T follicular helper cell (primary cell): ENCODE measurements around the gene CELF4.

Experiments
- DNase-seq: peaks from one replicate; pipeline ENCODE4 v3.0.0-alpha.2; 2020; ENCODE audit warnings: low read depth

The CELF4 gene

DNA sequence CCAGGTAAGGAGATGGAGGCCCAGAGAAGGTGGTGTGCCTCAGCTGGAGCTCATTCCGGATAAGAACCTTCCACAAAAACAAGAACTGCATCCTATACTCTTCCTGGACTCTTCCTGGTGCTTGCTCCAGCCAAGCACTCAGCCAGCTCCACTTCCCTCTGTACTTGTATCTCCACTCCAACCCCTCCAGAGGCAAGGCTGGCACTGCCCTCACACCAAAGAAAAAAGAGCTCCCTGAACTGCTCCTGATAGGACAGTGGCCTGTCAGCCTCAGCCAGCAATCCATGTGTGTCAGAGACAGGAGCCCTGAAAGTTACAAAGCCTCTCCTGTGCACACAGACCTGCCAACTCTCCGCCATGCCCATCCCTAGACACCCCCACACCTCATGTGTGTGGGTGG, 248.1 kb downstream of the CELF4 start:
- DNase-seq = no peak

- no peak for DNase-seq
These were observed 249.1 kb downstream of the CELF4 start for GRCh38 chr18:37316468-37316867.

DNA sequence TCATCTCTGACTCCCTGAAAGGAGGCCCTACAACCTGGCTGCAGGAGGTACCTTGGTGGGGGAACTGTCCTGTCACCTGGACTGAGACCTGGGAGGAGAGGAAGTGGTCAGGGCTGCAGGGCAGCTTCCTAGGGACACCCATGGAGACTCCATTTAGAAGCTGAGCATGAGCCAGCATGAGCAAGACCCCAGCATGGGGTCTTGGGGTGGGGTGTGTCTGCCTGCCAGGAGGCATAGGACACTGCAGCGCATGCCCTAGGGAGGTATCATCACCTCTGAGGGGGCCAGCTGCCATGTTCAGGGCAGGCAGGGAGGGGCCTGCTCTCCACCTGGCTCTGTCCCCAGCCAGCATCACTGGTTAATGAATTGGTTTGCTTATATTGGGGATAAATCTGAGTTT, 249.7 kb downstream of the CELF4 start:
- DNase-seq = no peak

GRCh38 chr18:37314534-37314933, 251.1 kb downstream of the CELF4 start:
- no peak for DNase-seq

DNA sequence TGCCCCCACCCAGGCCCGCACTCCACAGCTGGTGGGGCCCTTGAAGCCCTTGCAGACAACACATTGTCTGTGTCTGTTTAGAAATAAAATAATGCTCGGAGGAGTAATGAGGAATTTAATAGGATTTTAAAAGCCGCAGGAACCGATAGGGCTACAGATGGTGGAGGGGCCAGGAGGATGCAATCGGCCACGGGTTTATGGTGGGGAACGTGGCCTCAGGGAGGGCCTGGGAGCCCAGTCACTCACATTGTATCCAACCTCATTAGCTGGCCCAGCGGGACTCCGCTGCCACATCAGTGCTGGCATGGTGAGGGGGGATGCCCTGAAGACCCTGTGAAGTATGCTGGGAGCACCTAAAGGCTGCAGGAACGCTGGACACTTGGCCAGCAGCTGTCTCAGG, 252.0 kb downstream of the CELF4 start:
- no peak for DNase-seq

DNA sequence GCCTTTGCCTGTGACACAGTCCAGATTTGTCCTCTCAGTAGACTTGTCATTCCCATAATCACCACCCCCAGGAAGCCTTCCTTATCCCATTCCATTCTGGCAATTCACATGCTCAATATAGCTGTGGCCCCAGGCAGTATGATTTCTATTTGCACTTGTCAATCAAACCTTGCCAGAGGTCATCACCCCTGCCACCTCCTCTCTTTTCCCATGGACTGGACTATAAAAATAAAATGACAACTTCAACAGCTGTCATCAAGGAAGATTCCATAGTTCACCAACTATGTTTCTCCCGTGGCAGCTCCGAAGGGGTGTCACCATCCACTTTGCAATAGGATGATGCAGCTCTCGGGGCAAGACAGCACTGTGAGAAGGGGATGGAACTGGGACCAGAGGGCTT, 255.7 kb downstream of the CELF4 start:
- DNase-seq = no peak

DNA sequence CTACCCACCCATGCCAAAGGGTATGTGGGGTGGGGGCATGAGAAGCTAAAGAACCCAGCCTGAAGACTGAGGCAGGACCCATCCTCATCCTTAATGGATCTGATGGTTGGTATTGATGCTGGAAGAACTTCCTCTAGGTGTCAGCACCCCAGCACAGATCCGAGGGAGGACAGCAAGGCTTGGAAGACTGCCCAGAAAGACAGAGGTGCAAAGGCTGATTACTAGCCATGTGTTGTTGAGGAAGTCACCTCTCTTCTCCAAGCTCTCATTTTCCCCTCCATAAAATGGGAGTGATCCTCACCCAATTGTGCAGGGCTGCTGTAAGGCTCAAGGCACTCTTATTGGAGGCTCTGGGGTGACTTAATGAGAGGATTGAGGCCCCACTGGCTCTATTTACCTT, 256.5 kb downstream of the CELF4 start:
- no peak for DNase-seq

GRCh38 chr18:37307181-37307580, 258.4 kb downstream of the CELF4 start:
- no peak for DNase-seq

GRCh38 chr18:37306432-37306831, 259.2 kb downstream of the CELF4 start:
- no peak for DNase-seq

DNA sequence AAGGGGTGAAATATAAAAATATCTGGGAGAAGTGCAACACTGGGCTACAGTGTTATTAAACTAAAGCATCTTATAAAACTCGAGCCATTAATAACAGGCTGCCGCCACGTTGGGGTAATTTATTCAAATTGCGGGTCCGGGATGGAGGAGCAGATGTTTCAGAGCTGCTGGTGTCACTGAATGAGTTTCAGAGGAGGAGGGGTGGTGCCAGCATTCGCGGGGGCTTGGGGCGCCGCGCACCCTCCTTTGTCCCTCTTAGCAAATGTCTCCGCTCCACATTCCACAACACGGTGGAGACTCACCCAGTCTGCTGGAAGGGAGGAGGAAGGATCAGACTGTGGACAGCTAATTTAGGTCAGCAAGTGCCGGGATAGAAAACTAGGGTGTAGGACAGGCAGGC, 260.5 kb downstream of the CELF4 start:
- DNase-seq = no peak

GRCh38 chr18:37304012-37304680, 261.5 kb downstream of the CELF4 start:
- no peak for DNase-seq

- DNase-seq = no peak
These were observed 262.6 kb downstream of the CELF4 start for GRCh38 chr18:37303009-37303408.

GRCh38 chr18:37302519-37302918, 263.1 kb downstream of the CELF4 start:
- no peak for DNase-seq

- no peak for DNase-seq
These were observed 265.9 kb downstream of the CELF4 start for GRCh38 chr18:37299471-37300304.

DNA sequence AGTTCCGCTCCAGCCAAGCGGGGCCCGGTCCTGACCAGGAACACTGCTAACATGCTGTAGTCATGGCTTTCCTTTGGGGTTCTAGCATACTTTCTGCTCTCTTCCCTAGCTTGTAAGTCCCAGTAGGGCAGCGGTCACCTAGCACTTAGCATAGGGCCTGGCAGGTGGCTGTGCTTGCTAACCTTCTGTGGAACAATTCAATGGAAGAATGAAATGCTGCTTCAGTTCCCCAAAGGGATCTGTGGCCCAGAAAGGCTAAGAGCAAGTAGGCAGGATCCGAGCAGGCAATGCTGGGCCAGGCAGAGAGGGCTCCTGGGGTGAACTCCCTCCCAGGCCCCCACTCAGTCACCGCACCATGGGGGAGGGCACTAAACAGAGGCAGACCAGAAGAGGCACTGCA, 266.8 kb downstream of the CELF4 start:
- no peak for DNase-seq

GRCh38 chr18:37297106-37297505, 268.5 kb downstream of the CELF4 start:
- no peak for DNase-seq

DNA sequence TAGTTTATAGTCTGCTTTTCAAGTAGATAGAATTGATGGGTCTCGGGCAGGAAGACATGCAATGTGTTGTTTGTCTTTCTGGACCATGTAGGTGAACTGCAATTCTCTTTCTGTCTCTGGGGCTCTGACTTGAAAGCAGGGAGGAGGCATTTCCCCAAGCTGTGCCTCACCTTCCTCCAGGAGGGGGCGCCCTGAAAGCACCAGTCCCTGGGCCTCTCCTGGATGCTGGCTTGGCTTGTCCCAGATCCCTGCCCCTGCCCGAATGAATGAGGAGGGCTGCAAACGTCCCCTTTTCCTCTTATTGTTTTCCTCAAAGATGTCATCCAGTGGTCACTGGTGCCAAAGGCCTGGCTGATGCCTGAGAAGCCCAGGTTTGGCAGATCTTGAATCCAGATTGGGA, 270.6 kb downstream of the CELF4 start:
- DNase-seq = no peak

- DNase-seq = no peak
These were observed 272.2 kb downstream of the CELF4 start for GRCh38 chr18:37293359-37293758.

GRCh38 chr18:37289423-37289822, 276.2 kb downstream of the CELF4 start:
- no peak for DNase-seq

- DNase-seq = no peak
These were observed 278.0 kb downstream of the CELF4 start for GRCh38 chr18:37287601-37288000.

DNA sequence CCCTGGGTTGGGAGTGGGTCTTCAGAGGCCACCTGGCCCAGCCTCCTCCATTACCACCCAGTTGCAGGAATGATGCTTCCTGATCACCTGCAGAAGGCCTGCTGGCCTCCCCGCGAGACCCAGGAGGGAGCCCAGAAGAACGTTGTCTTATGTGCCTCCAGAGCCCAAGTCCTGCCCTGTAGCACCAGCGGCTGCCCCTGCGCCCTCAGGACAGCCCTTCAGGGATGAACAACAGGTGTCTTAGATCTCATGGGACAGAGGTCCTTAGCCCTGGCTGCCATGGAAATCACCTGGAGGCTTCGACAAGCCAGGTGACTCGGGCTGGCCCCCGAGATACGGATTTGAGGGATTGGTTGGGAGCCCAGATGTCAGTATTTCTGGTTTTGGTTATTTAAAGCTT, 278.8 kb downstream of the CELF4 start:
- DNase-seq = no peak

GRCh38 chr18:37285825-37286224, 279.8 kb downstream of the CELF4 start:
- DNase-seq = no peak

DNA sequence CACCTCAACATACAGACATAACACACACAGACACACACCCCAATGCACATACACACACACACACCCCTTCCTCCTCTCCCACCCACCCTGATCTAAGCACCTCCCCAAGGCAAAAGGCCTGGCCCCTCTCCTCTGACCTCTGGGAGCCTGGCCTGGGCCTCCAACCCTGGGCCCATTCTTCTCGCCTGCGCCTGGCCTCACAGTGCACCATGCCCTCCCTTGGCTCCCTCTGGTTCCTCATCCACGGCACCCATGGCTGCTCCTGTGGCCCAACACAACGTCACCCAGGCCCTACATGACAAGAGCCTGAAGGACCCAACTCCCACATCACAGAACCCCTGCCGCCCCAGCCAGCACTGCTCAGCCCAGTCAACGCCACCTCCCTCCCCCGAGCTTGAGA, 281.3 kb downstream of the CELF4 start:
- DNase-seq = no peak
